ENCODE data around the gene FRYL.

DNA sequence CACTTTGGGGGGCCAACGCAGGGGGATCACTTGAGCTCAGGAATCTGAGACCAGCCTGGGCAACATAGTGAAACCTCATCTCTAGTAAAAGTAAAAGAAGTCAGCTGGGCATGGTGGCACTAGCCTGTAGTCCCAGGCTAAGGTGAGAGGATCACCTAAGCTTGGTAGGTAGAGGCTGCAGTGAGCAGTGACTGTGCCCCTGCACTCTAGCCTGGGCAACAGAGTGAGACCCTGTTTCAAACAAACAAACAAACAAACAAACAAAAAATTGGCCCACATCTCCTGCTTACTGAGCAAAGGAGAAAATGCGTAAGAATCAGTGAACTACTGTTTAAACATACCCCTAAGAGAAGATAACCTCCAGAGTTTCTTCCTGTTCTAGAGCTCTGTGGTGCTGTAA, 85.3 kb downstream of the FRYL start:
- TF ChIP-seq CTCF (conservative IDR thresholded peaks at IDR 0.05 in 1 of 2, IDR thresholded peaks at IDR 0.05 in 1 of 2; ENCODE audit: low read depth in 1 of 2, low read length in 2 of 2) (no peak), EZH2 (IDR thresholded peaks at IDR 0.05; ENCODE audit: low read length, missing control alignments) (no peak)

Measured in fibroblast of lung (primary cell).